Vagina (tissue), 2 donors: ENCODE data around the gene PLEKHG2. TPM values are rescaled to one million over a fixed set of nuclear protein-coding genes. Genes with fewer than 3 reads are reported as not detected.
A peak's percentile ranks its signal among the peaks of the same experiment; 100 is the strongest.

ENCODE experiments used
- DNase-seq, 2 donors: peaks; one replicate each; pipeline ENCODE4 v3.0.0-alpha.2; 2017; ENCODE audit errors: extremely low spot score in 2 of 2
- H3K27ac ChIP-seq: fragments of 200-600 bp; sonication (generic); one replicate; pipeline ENCODE4 v1.5.1; 2019
- H3K27me3 ChIP-seq: fragments of 200-600 bp; sonication (generic); one replicate; pipeline ENCODE4 v1.5.1; 2019
- H3K36me3 ChIP-seq, 2 donors: fragments of 200-600 bp; sonication (generic); one replicate each; pipeline ENCODE4 v1.5.1; 2017 to 2019
- H3K4me1 ChIP-seq: fragments of 200-600 bp; sonication (generic); one replicate; pipeline ENCODE4 v1.5.1; 2019
- H3K4me3 ChIP-seq, 2 donors: fragments of 200-600 bp; sonication (generic); 1 replicate in 1 of 2; 2 replicates in 1 of 2; pipeline ENCODE4 v1.5.1; 2016 to 2019
- H3K9me3 ChIP-seq: fragments of 200-600 bp; sonication (generic); one replicate; pipeline ENCODE4 v1.5.1; 2019
- CTCF ChIP-seq, 3 experiments: fragments of 450-650 bp in 2 of 3; fragments of 200-600 bp in 1 of 3; sonication (generic) in 1 of 3; IDR thresholded peaks; one replicate each; pipeline ENCODE4 v1.5.1; 2017 to 2019; ENCODE audit warnings: antibody characterized with exemption in 3 of 3, mild to moderate bottlenecking in 2 of 3, moderate library complexity in 2 of 3
- POLR2A ChIP-seq, 2 donors: fragments of 450-650 bp; IDR thresholded peaks; one replicate each; pipeline ENCODE4 v1.6.1; 2017; ENCODE audit warnings: antibody characterized with exemption in 2 of 2, mild to moderate bottlenecking in 2 of 2, moderate library complexity in 2 of 2
- POLR2AphosphoS5 ChIP-seq, 2 donors: sonication (generic); formaldehyde crosslinking; IDR thresholded peaks; one replicate each; pipeline ENCODE4 v1.9.0; 2017; ENCODE audit warnings: antibody characterized with exemption in 2 of 2, mild to moderate bottlenecking in 2 of 2, low read depth in 1 of 2; ENCODE audit not compliant: insufficient read depth in 1 of 2
- intact Hi-C: fragments of 100-400 bp; cut with DNase I; formaldehyde crosslinking; loops from one replicate; pipeline ENCODE4 v1.15.1; 2023
- total RNA-seq: library from RNA; depleted of rRNA; stranded (reverse); fragments of >200 nt; gene quantifications from one replicate; pipeline ENCODE4 v1.2.3, GENCODE V29; 2016

PLEKHG2 gene
- total RNA-seq, 1 donor from 2014 or later = 18.9 TPM

- Histone ChIP-seq H3K27me3 (no peaks in the 10 kb centered on the region), H3K4me1 (peaks cover 43% of the 10 kb centered on the region), H3K4me3 (no peak overlapping the region), H3K36me3 (peaks cover 0 to 44% of the 10 kb centered on the region in 2 donors), H3K27ac (peak overlapping the region; percentile 94), H3K9me3 (no peaks in the 10 kb centered on the region)
- intact Hi-C loops = no loop called here
- TF ChIP-seq POLR2AphosphoS5 (IDR thresholded peaks at IDR 0.05; ENCODE audit: insufficient read depth in 1 of 2, low read depth in 1 of 2) (no peak), CTCF (IDR thresholded peaks at IDR 0.05) (no peak), POLR2A (IDR thresholded peaks at IDR 0.05) (no peak)
- DNase-seq = no peak
Observed at GRCh38 chr19:39370735-39371134, 41.7 kb upstream of the PLEKHG2 start.

- intact Hi-C loops = no loop called here
- Histone ChIP-seq H3K9me3 (no peaks in the 10 kb centered on the region), H3K4me1 (peaks cover 37% of the 10 kb centered on the region), H3K27ac (peak overlapping the region; percentile 94), H3K4me3 (peak overlapping the region; percentile 2 to 28), H3K27me3 (no peaks in the 10 kb centered on the region), H3K36me3 (peaks cover under 1 to 51% of the 10 kb centered on the region in 2 donors)
- DNase-seq = no peak
- no peak for TF ChIP-seq POLR2A (IDR thresholded peaks at IDR 0.05)
- TF ChIP-seq POLR2AphosphoS5 (IDR thresholded peaks at IDR 0.05; ENCODE audit: insufficient read depth in 1 of 2, low read depth in 1 of 2) = peak; percentile 58 to 66
- TF ChIP-seq CTCF (IDR thresholded peaks at IDR 0.05) = no peak
Observed at GRCh38 chr19:39372047-39372802, 40.2 kb upstream of the PLEKHG2 start.

GRCh38 chr19:39372941-39373340, 39.5 kb upstream of the PLEKHG2 start:
- TF ChIP-seq POLR2AphosphoS5 (IDR thresholded peaks at IDR 0.05; ENCODE audit: insufficient read depth in 1 of 2, low read depth in 1 of 2) = no peak
- no peak for TF ChIP-seq CTCF (IDR thresholded peaks at IDR 0.05)
- TF ChIP-seq POLR2A (IDR thresholded peaks at IDR 0.05) = no peak
- Histone ChIP-seq H3K9me3 (no peaks in the 10 kb centered on the region), H3K36me3 (peaks cover 4 to 54% of the 10 kb centered on the region in 2 donors), H3K27me3 (no peaks in the 10 kb centered on the region), H3K27ac (peak overlapping the region; percentile 94), H3K4me3 (peak overlapping the region; percentile 2 to 28), H3K4me1 (peaks cover 33% of the 10 kb centered on the region)
- intact Hi-C loops = no loop called here
- DNase-seq = no peak

GRCh38 chr19:39375929-39376328, 36.5 kb upstream of the PLEKHG2 start:
- no peak overlapping the region for H3K4me3 ChIP-seq
- TF ChIP-seq POLR2A (IDR thresholded peaks at IDR 0.05) = no peak
- no peak for TF ChIP-seq POLR2AphosphoS5 (IDR thresholded peaks at IDR 0.05; ENCODE audit: insufficient read depth in 1 of 2, low read depth in 1 of 2)
- TF ChIP-seq CTCF (IDR thresholded peaks at IDR 0.05) = no peak
- H3K4me1 ChIP-seq = peaks cover 27% of the 10 kb centered on the region
- DNase-seq = no peak
- intact Hi-C loops = no loop called here
- no peaks in the 10 kb centered on the region for H3K27me3 ChIP-seq
- H3K36me3 ChIP-seq = peaks cover 4 to 66% of the 10 kb centered on the region in 2 donors
- H3K27ac ChIP-seq = no peak overlapping the region
- no peaks in the 10 kb centered on the region for H3K9me3 ChIP-seq
